Measurements from ENCODE around the gene ITGBL1.

ITGBL1 gene

GRCh38 chr13:101556676-101557123 is 104.2 kb downstream of the ITGBL1 start:
- Histone ChIP-seq H3K27ac (ENCODE audit: extremely low read depth, low read depth, low read length) (no peak overlapping the region), H3K9me3 (ENCODE audit: control insufficient read depth, insufficient read depth, low read depth, low read length) (no peaks in the 10 kb centered on the region), H3K4me3 (ENCODE audit: low read depth, low read length) (no peak overlapping the region), H3K4me1 (ENCODE audit: control insufficient read depth, insufficient read depth, low read length) (no peaks in the 10 kb centered on the region; the same call in 1 of the 2 replicates), H3K36me3 (ENCODE audit: control insufficient read depth in 2 of 2, insufficient read depth in 1 of 2, low read length in 2 of 2) (no peaks in the 10 kb centered on the region)
- POLR2A ChIA-PET, result no interaction called here
- CTCF ChIA-PET, result no interaction called here
- no peak for TF ChIP-seq ZNF623 (tag by site-specific recombination; IDR thresholded peaks at IDR 0.05)
- no peak for TF ChIP-seq ZNF658 (tag by site-specific recombination; IDR thresholded peaks at IDR 0.05)
- no peak for TF ChIP-seq ZNF791 (tag by site-specific recombination; IDR thresholded peaks at IDR 0.05)
- TF ChIP-seq ZNF335 (tag by site-specific recombination; conservative IDR thresholded peaks at IDR 0.05), result no peak
- TF ChIP-seq TSHZ1 (tag by site-specific recombination; IDR thresholded peaks at IDR 0.05; ENCODE audit: borderline replicate concordance), result no peak
- TF ChIP-seq SP3 (tag by site-specific recombination; IDR thresholded peaks at IDR 0.05), result no peak
- TF ChIP-seq KLF8 (tag by site-specific recombination; IDR thresholded peaks at IDR 0.05), result no peak
- TF ChIP-seq WT1 (tag by site-specific recombination; IDR thresholded peaks at IDR 0.05), result no peak
- TF ChIP-seq ZBTB11 (tag by site-specific recombination; conservative IDR thresholded peaks at IDR 0.05; ENCODE audit: low read depth), result no peak
- no peak for TF ChIP-seq ZNF37A (tag by site-specific recombination; IDR thresholded peaks at IDR 0.05)
- TF ChIP-seq ZNF624 (tag by site-specific recombination; IDR thresholded peaks at IDR 0.05), result no peak
- TF ChIP-seq ZNF621 (tag by site-specific recombination; IDR thresholded peaks at IDR 0.05), result no peak
- no peak for TF ChIP-seq PATZ1 (tag by site-specific recombination; IDR thresholded peaks at IDR 0.05)

GRCh38 chr13:101565317-101565716 is 112.8 kb downstream of the ITGBL1 start:
- H3K27ac ChIP-seq (ENCODE audit: extremely low read depth, low read depth, low read length), result no peak overlapping the region
- no peaks in the 10 kb centered on the region for H3K9me3 ChIP-seq (ENCODE audit: control insufficient read depth, insufficient read depth, low read depth, low read length)
- H3K36me3 ChIP-seq (ENCODE audit: control insufficient read depth in 2 of 2, insufficient read depth in 1 of 2, low read length in 2 of 2), result no peaks in the 10 kb centered on the region
- CTCF ChIA-PET, result no interaction called here
- POLR2A ChIA-PET, result no interaction called here
- no peak for TF ChIP-seq ZNF555 (tag by site-specific recombination; conservative IDR thresholded peaks at IDR 0.05)
- TF ChIP-seq GFI1B (tag by site-specific recombination; IDR thresholded peaks at IDR 0.05), result no peak
- no peak for TF ChIP-seq ZNF311 (tag by site-specific recombination; IDR thresholded peaks at IDR 0.05; ENCODE audit: borderline replicate concordance)
- no peak for TF ChIP-seq ZNF2 (tag by site-specific recombination; IDR thresholded peaks at IDR 0.05)
- TF ChIP-seq CTCF (tag by site-specific recombination; IDR thresholded peaks at IDR 0.05), result no peak
- no peak for TF ChIP-seq ZBTB44 (tag by site-specific recombination; IDR thresholded peaks at IDR 0.05)
- no peak for TF ChIP-seq ZNF23 (tag by site-specific recombination; IDR thresholded peaks at IDR 0.05; ENCODE audit: borderline replicate concordance)
- no peak for TF ChIP-seq ZNF398 (tag by site-specific recombination; IDR thresholded peaks at IDR 0.05)
- H3K4me3 ChIP-seq (ENCODE audit: low read depth, low read length), result no peak overlapping the region
- H3K4me1 ChIP-seq (ENCODE audit: control insufficient read depth, insufficient read depth, low read length), result no peaks in the 10 kb centered on the region

Data from HEK293 (cell line).